SU-DHL-6 (cell line): ENCODE measurements around the gene RPGRIP1L.

Experiments used
- EZH2phosphoT487 ChIP-seq: fragments of 200-600 bp; sonication (generic), shearing (Covaris generic); conservative IDR thresholded peaks from 2 replicates; pipeline ENCODE4 v1.6.1; 2018; ENCODE audit warnings: mild to moderate bottlenecking, antibody characterized with exemption, low read length, moderate library complexity, mixed read lengths
- TF ChIP-seq, protein P1 (sequence below): fragments of 200-600 bp; sonication (generic); IDR thresholded peaks from one replicate; pipeline ENCODE4 v1.5.1; 2017; ENCODE audit warnings: antibody characterized with exemption, mild to moderate bottlenecking, low read length, moderate library complexity; ENCODE audit not compliant: insufficient read depth, poor library complexity, severe bottlenecking

DNA sequence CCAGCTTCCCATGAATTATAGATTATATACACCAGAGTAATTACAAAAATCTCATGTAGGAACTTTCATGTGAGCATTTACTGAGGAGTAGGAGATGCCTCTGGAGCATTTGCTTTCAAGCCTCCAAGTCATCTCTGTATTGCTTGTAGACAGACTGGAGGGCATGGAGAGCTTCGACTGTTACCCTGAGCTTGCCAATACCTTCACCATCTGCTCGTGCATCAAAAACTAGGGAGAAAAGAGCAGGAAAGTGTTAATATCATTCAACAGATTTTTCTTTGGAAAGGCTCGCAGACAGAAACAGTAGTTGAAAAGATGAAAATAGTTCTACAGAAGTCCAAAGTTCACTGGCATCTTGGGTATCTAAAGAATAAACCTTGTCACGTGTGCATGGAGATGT is 101.7 kb downstream of the RPGRIP1L start:
- TF ChIP-seq, protein P1, sequence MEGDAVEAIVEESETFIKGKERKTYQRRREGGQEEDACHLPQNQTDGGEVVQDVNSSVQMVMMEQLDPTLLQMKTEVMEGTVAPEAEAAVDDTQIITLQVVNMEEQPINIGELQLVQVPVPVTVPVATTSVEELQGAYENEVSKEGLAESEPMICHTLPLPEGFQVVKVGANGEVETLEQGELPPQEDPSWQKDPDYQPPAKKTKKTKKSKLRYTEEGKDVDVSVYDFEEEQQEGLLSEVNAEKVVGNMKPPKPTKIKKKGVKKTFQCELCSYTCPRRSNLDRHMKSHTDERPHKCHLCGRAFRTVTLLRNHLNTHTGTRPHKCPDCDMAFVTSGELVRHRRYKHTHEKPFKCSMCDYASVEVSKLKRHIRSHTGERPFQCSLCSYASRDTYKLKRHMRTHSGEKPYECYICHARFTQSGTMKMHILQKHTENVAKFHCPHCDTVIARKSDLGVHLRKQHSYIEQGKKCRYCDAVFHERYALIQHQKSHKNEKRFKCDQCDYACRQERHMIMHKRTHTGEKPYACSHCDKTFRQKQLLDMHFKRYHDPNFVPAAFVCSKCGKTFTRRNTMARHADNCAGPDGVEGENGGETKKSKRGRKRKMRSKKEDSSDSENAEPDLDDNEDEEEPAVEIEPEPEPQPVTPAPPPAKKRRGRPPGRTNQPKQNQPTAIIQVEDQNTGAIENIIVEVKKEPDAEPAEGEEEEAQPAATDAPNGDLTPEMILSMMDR = no peak
- no peak for TF ChIP-seq EZH2phosphoT487
